Natural killer cell (primary cell): ENCODE results near the gene CASK. TPM values are rescaled to one million over a fixed set of nuclear protein-coding genes. Genes with fewer than 3 reads are reported as not detected.

Experiments used
- ATAC-seq, 3 donors: fragments of 150-1000 bp in 2 of 3; fragments of 200-7000 bp in 1 of 3; cut with Tn5 transposase; 1 replicate in 1 of 3; 2 replicates in 2 of 3; pipeline ENCODE4 v1.10.0; 2021; ENCODE audit warnings: mild to moderate bottlenecking in 2 of 3, moderate library complexity in 2 of 3
- DNase-seq, 2 donors: peaks; one replicate each; pipeline versions ENCODE4 v3.0.0 to v3.0.0-alpha.2; 2013 to 2021; ENCODE audit warnings: mixed read lengths in 1 of 2
- H3K27ac ChIP-seq: one replicate; pipeline ENCODE4 v1.5.1; 2013; ENCODE audit warnings: mild to moderate bottlenecking, low read length
- H3K27me3 ChIP-seq: one replicate; pipeline ENCODE4 v1.6.1; 2013; ENCODE audit warnings: low read length; ENCODE audit not compliant: control insufficient read depth, insufficient read depth
- H3K36me3 ChIP-seq: one replicate; pipeline ENCODE4 v1.6.1; 2013; ENCODE audit warnings: low read length; ENCODE audit not compliant: control insufficient read depth, insufficient read depth
- H3K4me1 ChIP-seq: one replicate; pipeline ENCODE4 v1.6.1; 2013; ENCODE audit warnings: low read length; ENCODE audit not compliant: control insufficient read depth, insufficient read depth
- H3K4me3 ChIP-seq: one replicate; pipeline ENCODE4 v1.5.1; 2013; ENCODE audit warnings: low read length
- H3K9me3 ChIP-seq: one replicate; pipeline ENCODE4 v1.6.1; 2013; ENCODE audit warnings: low read length; ENCODE audit not compliant: control insufficient read depth, insufficient read depth
- H3K27ac Mint-ChIP-seq, 2 donors: one replicate each; pipeline ENCODE4 v1.8.0; 2022; ENCODE audit warnings: mild to moderate bottlenecking in 2 of 2, mixed read lengths in 2 of 2, moderate library complexity in 1 of 2
- H3K27me3 Mint-ChIP-seq, 2 donors: one replicate each; pipeline ENCODE4 v1.8.0; 2022; ENCODE audit warnings: low read depth in 2 of 2, mixed read lengths in 2 of 2
- H3K36me3 Mint-ChIP-seq: one replicate; pipeline ENCODE4 v1.8.0; 2022; ENCODE audit warnings: mixed read lengths
- H3K4me1 Mint-ChIP-seq, 2 donors: one replicate each; pipeline ENCODE4 v1.8.0; 2022; ENCODE audit warnings: mixed read lengths in 2 of 2
- H3K4me3 Mint-ChIP-seq: one replicate; pipeline ENCODE4 v1.8.0; 2022; ENCODE audit warnings: mild to moderate bottlenecking, moderate library complexity, mixed read lengths
- H3K9me3 Mint-ChIP-seq, 2 donors: one replicate each; pipeline ENCODE4 v1.8.0; 2022; ENCODE audit warnings: mixed read lengths in 2 of 2
- CTCF ChIP-seq: fragments of 200-600 bp; IDR thresholded peaks from one replicate; pipeline ENCODE4 v1.8.0; 2022; ENCODE audit warnings: antibody characterized with exemption
- WGBS: methylation state at CpG from one replicate; pipeline ENCODE4 v1.1.7; 2013; ENCODE audit warnings: missing lambda C conversion rate; ENCODE audit not compliant: insufficient coverage; 5-methylcytosine and 5-hydroxymethylcytosine counted together
- intact Hi-C: fragments of 100-400 bp; cut with micrococcal nuclease; formaldehyde crosslinking; loops from one replicate; pipeline ENCODE4 v1.14.2; 2022
- total RNA-seq, 4 donors: library from RNA; stranded (reverse); fragments of 120-200 nt in 1 of 4; gene quantifications; one replicate each; pipeline versions ENCODE4 v1.2.3 to v1.2.4, GENCODE V29; 2013 to 2022

CASK gene
- total RNA-seq, 3 donors from 2014 or later (not counting 1 experiment from before 2014, with no cell fraction given): 23.5 to 27.9 (median 25.6) TPM

GRCh38 chrX:41634284-41634683 is 289.1 kb downstream of the CASK start:
- no peak for ATAC-seq
- no peaks in the 10 kb centered on the region for H3K36me3 ChIP-seq
- H3K27me3 Mint-ChIP-seq: no peaks in the 10 kb centered on the region
- no peak overlapping the region for H3K27ac ChIP-seq
- no peak overlapping the region for H3K4me3 ChIP-seq
- H3K36me3 Mint-ChIP-seq: no peaks in the 10 kb centered on the region
- H3K27me3 ChIP-seq: no peaks in the 10 kb centered on the region
- H3K4me1 Mint-ChIP-seq: no peaks in the 10 kb centered on the region
- H3K4me3 Mint-ChIP-seq: no peak overlapping the region
- H3K4me1 ChIP-seq: no peaks in the 10 kb centered on the region
- no peak for DNase-seq
- WGBS: 38% methylated on average over 2 of the region's 2 CpGs
- no peak overlapping the region for H3K27ac Mint-ChIP-seq
- no peak for TF ChIP-seq CTCF
- no peaks in the 10 kb centered on the region for H3K9me3 Mint-ChIP-seq
- H3K9me3 ChIP-seq: no peaks in the 10 kb centered on the region
- intact Hi-C loops: no loop called here

- no peak for TF ChIP-seq CTCF
- H3K4me1 Mint-ChIP-seq: no peaks in the 10 kb centered on the region
- H3K27ac Mint-ChIP-seq: no peak overlapping the region
- no peak overlapping the region for H3K4me3 ChIP-seq
- no peaks in the 10 kb centered on the region for H3K9me3 ChIP-seq
- ATAC-seq: no peak
- no peaks in the 10 kb centered on the region for H3K36me3 Mint-ChIP-seq
- intact Hi-C loops: no loop called here
- WGBS: no CpG with 5 or more reads among the region's 2 CpGs
- DNase-seq: no peak
- H3K27me3 Mint-ChIP-seq: no peaks in the 10 kb centered on the region
- H3K27ac ChIP-seq: no peak overlapping the region
- no peak overlapping the region for H3K4me3 Mint-ChIP-seq
- H3K9me3 Mint-ChIP-seq: no peaks in the 10 kb centered on the region
- H3K4me1 ChIP-seq: no peaks in the 10 kb centered on the region
- no peaks in the 10 kb centered on the region for H3K27me3 ChIP-seq
- H3K36me3 ChIP-seq: peaks cover 5% of the 10 kb centered on the region
Measured at GRCh38 chrX:41630091-41630490, 293.3 kb downstream of the CASK start.

GRCh38 chrX:41629539-41629938 is 293.8 kb downstream of the CASK start:
- Mint-ChIP-seq H3K9me3 (no peaks in the 10 kb centered on the region), H3K36me3 (no peaks in the 10 kb centered on the region), H3K27ac (no peak overlapping the region), H3K4me3 (no peak overlapping the region), H3K4me1 (no peaks in the 10 kb centered on the region), H3K27me3 (no peaks in the 10 kb centered on the region)
- no peaks in the 10 kb centered on the region for H3K9me3 ChIP-seq
- no peak overlapping the region for H3K4me3 ChIP-seq
- peaks cover 5% of the 10 kb centered on the region for H3K36me3 ChIP-seq
- no peaks in the 10 kb centered on the region for H3K27me3 ChIP-seq
- H3K4me1 ChIP-seq: no peaks in the 10 kb centered on the region
- no peak overlapping the region for H3K27ac ChIP-seq
- ATAC-seq (no peak), DNase-seq (no peak)
- TF ChIP-seq CTCF: no peak
- WGBS: no CpG with 5 or more reads among the region's 1 CpG
- intact Hi-C loops: no loop called here

- no peaks in the 10 kb centered on the region for H3K9me3 Mint-ChIP-seq
- Histone ChIP-seq H3K36me3 (peaks cover 2% of the 10 kb centered on the region), H3K4me3 (no peak overlapping the region), H3K4me1 (peaks cover 6% of the 10 kb centered on the region), H3K9me3 (no peaks in the 10 kb centered on the region), H3K27me3 (no peaks in the 10 kb centered on the region), H3K27ac (no peak overlapping the region)
- peaks cover 6 to 10% of the 10 kb centered on the region in 2 donors for H3K4me1 Mint-ChIP-seq
- H3K27ac Mint-ChIP-seq: peak overlapping the region in 1 of 2 donors; percentile 38
- WGBS: 23% methylated on average over 4 of the region's 5 CpGs
- no peaks in the 10 kb centered on the region for H3K36me3 Mint-ChIP-seq
- H3K27me3 Mint-ChIP-seq: no peaks in the 10 kb centered on the region
- no peak overlapping the region for H3K4me3 Mint-ChIP-seq
- no peak for DNase-seq
- ATAC-seq: peak; percentile 76 to 78 (median 78)
- TF ChIP-seq CTCF: no peak
- intact Hi-C loops: no loop called here
Measured at GRCh38 chrX:41621222-41621723, 302.1 kb downstream of the CASK start.
